Activated naive CD4-positive, alpha-beta T cell treated with anti-CD3 and anti-CD28 coated beads for 36 hours (primary cell): Measurements from ENCODE around the gene SLC25A51. TPM values are rescaled to one million over a fixed set of nuclear protein-coding genes. Genes with fewer than 3 reads are reported as not detected.
"Not testable (repeated sequence)": the region's sequence is repeated elsewhere in the genome, so short reads cannot be mapped to it uniquely, and the experiment has no call there.

ENCODE experiments used
- CTCF ChIA-PET: fragments of 350-600 bp; sonication (Branson Sonifier 250); formaldehyde crosslinking; loops from one replicate; lab custom pipeline; 2021; ENCODE audit warnings: antibody characterized with exemption; lab: Charles Lee
- DNase-seq: peaks from one replicate; pipeline ENCODE4 v3.0.0-alpha.2; 2020
- H3K27ac Mint-ChIP-seq: one replicate; pipeline ENCODE4 v1.8.0; 2021; ENCODE audit warnings: mild to moderate bottlenecking, mixed read lengths
- H3K27me3 Mint-ChIP-seq: one replicate; pipeline ENCODE4 v1.8.0; 2021; ENCODE audit warnings: low read depth, mixed read lengths
- H3K36me3 Mint-ChIP-seq: one replicate; pipeline ENCODE4 v1.8.0; 2021; ENCODE audit warnings: low read depth, mixed read lengths
- H3K4me1 Mint-ChIP-seq: one replicate; pipeline ENCODE4 v1.8.0; 2021; ENCODE audit warnings: low read depth, mixed read lengths
- H3K4me3 Mint-ChIP-seq: one replicate; pipeline ENCODE4 v1.8.0; 2021; ENCODE audit warnings: mild to moderate bottlenecking, moderate library complexity, mixed read lengths
- H3K9me3 Mint-ChIP-seq: one replicate; pipeline ENCODE4 v1.8.0; 2021; ENCODE audit warnings: mixed read lengths
- intact Hi-C: fragments of 100-400 bp; cut with micrococcal nuclease; formaldehyde crosslinking; loops from one replicate; pipeline ENCODE4 v1.15.1; 2023
- total RNA-seq, 2 experiments: library from RNA; stranded (reverse); gene quantifications; one replicate each; pipeline ENCODE4 v1.2.3, GENCODE V29; 2021

Gene SLC25A51
- total RNA-seq, 2 experiments from 2014 or later, result 20.0 to 20.3 TPM

- Mint-ChIP-seq H3K27me3 (no peaks in the 10 kb centered on the region), H3K27ac (no peak overlapping the region), H3K9me3 (no peaks in the 10 kb centered on the region), H3K36me3 (peaks cover under 1% of the 10 kb centered on the region), H3K4me3 (peak overlapping the region; percentile 4), H3K4me1 (peaks cover 16% of the 10 kb centered on the region)
- CTCF ChIA-PET, result no interaction called here
- DNase-seq, result no peak
- intact Hi-C loops, result no loop called here
Measured at GRCh38 chr9:37905776-37906175, 1.8 kb upstream of the SLC25A51 start.

DNA sequence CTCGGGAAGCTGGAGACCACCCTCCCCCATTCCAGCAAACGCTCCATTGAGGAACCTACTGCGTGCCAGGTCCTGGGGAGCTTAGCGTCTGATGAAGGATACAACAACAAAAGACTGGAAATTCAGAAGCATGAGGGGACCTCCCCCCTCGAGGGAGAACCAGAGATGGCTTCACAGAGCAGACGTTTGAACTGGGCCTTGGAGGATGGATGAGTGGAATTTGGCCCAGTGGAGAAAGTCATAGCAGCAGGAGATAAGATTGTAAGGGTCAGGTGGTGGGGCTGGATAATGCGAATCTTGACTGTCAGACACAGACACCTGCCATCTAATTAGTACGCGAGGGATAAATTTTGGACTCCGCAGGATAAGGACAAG lies 1.2 kb upstream of the SLC25A51 start:
- no peaks in the 10 kb centered on the region for H3K9me3 Mint-ChIP-seq
- peaks cover 3% of the 10 kb centered on the region for H3K36me3 Mint-ChIP-seq
- no peak overlapping the region for H3K27ac Mint-ChIP-seq
- CTCF ChIA-PET, result interaction anchor here (0.6 kb wide), 1 partner anchor 9 kb away, joined by 3 read pairs; no protein-coding TSS in a partner anchor
- peaks cover 16% of the 10 kb centered on the region for H3K4me1 Mint-ChIP-seq
- peak overlapping the region; percentile 85 for H3K4me3 Mint-ChIP-seq
- DNase-seq, result no peak
- intact Hi-C loops, result no loop called here
- no peaks in the 10 kb centered on the region for H3K27me3 Mint-ChIP-seq

DNA sequence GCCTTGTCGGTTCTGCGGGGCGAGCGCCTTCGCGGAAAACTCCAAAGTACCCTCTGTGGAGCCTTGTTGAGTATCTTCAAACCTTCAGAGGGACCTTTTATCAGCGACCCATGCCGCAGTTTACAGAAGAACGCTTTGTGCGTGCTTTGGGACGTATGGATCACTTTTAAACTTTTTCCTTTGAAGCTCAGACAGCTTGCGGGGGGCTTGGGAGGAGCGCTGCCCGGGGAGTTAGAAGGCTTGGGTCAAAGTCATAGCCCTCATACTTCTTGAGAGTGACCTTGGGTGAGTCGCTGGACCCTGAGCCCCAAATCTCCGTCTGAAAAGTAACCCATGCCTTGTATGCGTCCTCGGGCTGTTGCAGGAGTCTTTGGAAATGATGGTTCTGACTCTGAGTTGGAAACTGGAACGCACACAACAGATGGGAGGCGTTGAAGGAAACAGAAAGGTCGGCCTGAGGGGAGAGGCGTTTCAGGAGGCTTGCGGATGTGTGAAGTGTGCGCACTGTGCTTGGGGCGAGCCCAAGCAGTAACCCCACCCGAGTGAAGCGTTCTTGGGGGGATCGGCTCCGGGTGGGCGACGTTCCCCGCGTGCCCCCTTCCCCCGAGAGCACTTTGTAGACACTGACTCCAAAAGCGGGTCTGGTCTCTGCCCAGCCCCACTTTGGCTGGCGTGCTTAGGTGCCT lies 661 bp upstream of the SLC25A51 start:
- H3K36me3 Mint-ChIP-seq, result peaks cover 3% of the 10 kb centered on the region
- H3K27ac Mint-ChIP-seq, result peak overlapping the region; percentile 87
- DNase-seq, result peak; percentile 18
- no peaks in the 10 kb centered on the region for H3K27me3 Mint-ChIP-seq
- CTCF ChIA-PET, result interaction anchor here (0.6 kb wide), 2 partner anchors 9 to 512 kb away, joined by 3 read pairs; no protein-coding TSS in a partner anchor
- H3K9me3 Mint-ChIP-seq, result no peaks in the 10 kb centered on the region
- H3K4me1 Mint-ChIP-seq, result peaks cover 16% of the 10 kb centered on the region
- intact Hi-C loops, result loop anchor here (1.0 to 5.0 kb wide), 12 partner anchors 48 to 718 kb away; partner anchors contain the start of genes ALDH1B1, EXOSC3, POLR1E and TOMM5
- peak overlapping the region; percentile 85 for H3K4me3 Mint-ChIP-seq

GRCh38 chr9:37902796-37903646 lies 906 bp downstream of the SLC25A51 start:
- Mint-ChIP-seq H3K4me1 (peaks cover 16% of the 10 kb centered on the region), H3K27me3 (no peaks in the 10 kb centered on the region)

DNA sequence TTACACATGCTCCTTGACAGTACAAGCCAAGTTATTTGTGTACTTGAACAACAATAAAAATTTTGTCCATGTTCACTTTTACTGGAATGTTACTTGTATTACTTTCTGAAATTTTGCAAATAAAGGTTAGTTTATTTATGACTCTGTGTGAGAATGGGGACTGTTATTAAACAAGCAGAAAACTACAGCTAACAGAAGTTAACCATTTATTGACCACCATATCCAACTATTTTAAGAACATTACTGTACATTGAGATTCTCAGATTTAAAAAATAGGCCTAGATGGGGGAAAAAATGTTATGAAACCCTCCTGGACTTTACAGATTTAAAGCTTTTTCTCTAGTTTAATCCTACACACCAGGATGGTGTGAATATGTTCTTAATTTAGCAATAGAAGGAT lies 1.8 kb downstream of the SLC25A51 start:
- DNase-seq, result no peak
- Mint-ChIP-seq H3K27me3 (no peaks in the 10 kb centered on the region), H3K4me3 (no peak overlapping the region), H3K36me3 (peaks cover 8% of the 10 kb centered on the region), H3K4me1 (peaks cover 19% of the 10 kb centered on the region), H3K27ac (no peak overlapping the region), H3K9me3 (no peaks in the 10 kb centered on the region)
- intact Hi-C loops, result loop anchor here (5.0 kb wide), 5 partner anchors 50 to 490 kb away; partner anchors contain the start of genes ALDH1B1 and ZBTB5
- CTCF ChIA-PET, result interaction anchor here (1.1 to 1.2 kb wide), 2 partner anchors 12 to 13 kb away, joined by 3 to 6 read pairs; no protein-coding TSS in a partner anchor

More at GRCh38 chr9:37902796-37903646, 906 bp downstream of the SLC25A51 start:
- peak; percentile 27 for DNase-seq
- peaks cover 3% of the 10 kb centered on the region for H3K36me3 Mint-ChIP-seq
- CTCF ChIA-PET, result interaction anchor here (0.7 to 1.3 kb wide), 7 partner anchors 11 to 717 kb away, joined by 3 to 6 read pairs (median 3); partner anchors contain the start of gene TOMM5
- intact Hi-C loops, result loop anchor here (1.0 to 5.0 kb wide), 6 partner anchors 49 to 489 kb away; partner anchors contain the start of genes ALDH1B1, DCAF10 and ZBTB5
- no peaks in the 10 kb centered on the region for H3K9me3 Mint-ChIP-seq
- H3K4me3 Mint-ChIP-seq, result peak overlapping the region; percentile 85
- peak overlapping the region; percentile 77 for H3K27ac Mint-ChIP-seq

GRCh38 chr9:37899041-37899440 lies 4.9 kb downstream of the SLC25A51 start:
- H3K4me1 Mint-ChIP-seq, result peaks cover 12% of the 10 kb centered on the region
- peaks cover 26% of the 10 kb centered on the region for H3K36me3 Mint-ChIP-seq
- CTCF ChIA-PET, result interaction anchor here (0.7 to 1.1 kb wide), 2 partner anchors 15 to 178 kb away, joined by 5 to 6 read pairs; no protein-coding TSS in a partner anchor
- no peaks in the 10 kb centered on the region for H3K9me3 Mint-ChIP-seq
- no peak overlapping the region for H3K27ac Mint-ChIP-seq
- no peak for DNase-seq
- no peaks in the 10 kb centered on the region for H3K27me3 Mint-ChIP-seq
- intact Hi-C loops, result no loop called here
- no peak overlapping the region for H3K4me3 Mint-ChIP-seq

- no peak overlapping the region for H3K27ac Mint-ChIP-seq
Measured at GRCh38 chr9:37897665-37898064, 6.3 kb downstream of the SLC25A51 start.

DNA sequence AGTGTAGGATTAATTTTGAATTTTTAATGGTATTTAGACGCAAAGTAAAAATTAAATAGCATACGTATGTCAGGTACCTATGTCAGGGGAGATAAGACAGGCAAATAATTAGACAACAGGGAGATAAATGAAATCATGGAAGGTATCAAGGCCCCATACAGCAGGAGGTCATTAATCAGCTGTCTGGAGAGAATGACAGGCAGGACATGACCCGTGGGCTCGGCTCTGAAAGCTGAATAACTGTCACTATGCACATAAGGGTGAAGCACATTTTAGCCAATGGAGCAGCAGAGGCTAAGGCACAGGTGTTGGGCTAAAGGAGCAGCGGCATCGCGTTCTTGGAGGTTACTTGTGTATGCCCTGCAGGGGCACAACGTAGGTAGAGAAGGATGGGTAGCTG lies 11.9 kb downstream of the SLC25A51 start:
- CTCF ChIA-PET, result no interaction called here
- Mint-ChIP-seq H3K9me3 (peaks cover 2% of the 10 kb centered on the region), H3K27ac (no peak overlapping the region), H3K27me3 (no peaks in the 10 kb centered on the region), H3K36me3 (peaks cover 52% of the 10 kb centered on the region), H3K4me3 (no peak overlapping the region), H3K4me1 (no peaks in the 10 kb centered on the region)
- no peak for DNase-seq
- intact Hi-C loops, result no loop called here

More at GRCh38 chr9:37897665-37898064, 6.3 kb downstream of the SLC25A51 start:
- no peaks in the 10 kb centered on the region for H3K9me3 Mint-ChIP-seq
- no peak overlapping the region for H3K4me3 Mint-ChIP-seq
- no peaks in the 10 kb centered on the region for H3K27me3 Mint-ChIP-seq
- H3K4me1 Mint-ChIP-seq, result peaks cover 8% of the 10 kb centered on the region
- H3K36me3 Mint-ChIP-seq, result peaks cover 35% of the 10 kb centered on the region
- no peak for DNase-seq
- intact Hi-C loops, result no loop called here
- CTCF ChIA-PET, result interaction anchor here (0.6 kb wide), 1 partner anchor 306 kb away, joined by 3 read pairs; no protein-coding TSS in a partner anchor

DNA sequence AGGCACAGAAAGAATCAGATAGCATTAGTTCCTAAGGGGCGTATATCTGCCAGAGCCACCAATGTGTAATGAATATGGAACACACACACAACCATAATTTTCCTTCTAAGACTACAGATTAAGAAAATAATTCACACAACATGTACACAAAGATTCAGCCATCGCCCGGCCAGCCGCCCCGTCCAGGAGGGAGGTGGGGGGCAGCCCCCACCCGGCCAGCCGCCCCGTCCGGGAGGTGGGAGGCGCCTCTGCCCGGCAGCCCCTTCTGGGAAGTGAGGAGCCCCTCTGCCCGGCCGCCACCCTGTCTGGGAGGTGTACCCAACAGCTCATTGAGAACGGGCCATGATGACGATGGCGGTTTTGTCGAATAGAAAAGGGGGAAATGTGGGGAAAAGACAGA lies 12.9 kb downstream of the SLC25A51 start:
- H3K9me3 Mint-ChIP-seq, H3K4me3 Mint-ChIP-seq, H3K27me3 Mint-ChIP-seq, H3K27ac Mint-ChIP-seq, intact Hi-C loops, DNase-seq, CTCF ChIA-PET, H3K4me1 Mint-ChIP-seq: not testable (repeated sequence)
- peaks cover 48% of the 10 kb centered on the region for H3K36me3 Mint-ChIP-seq

DNA sequence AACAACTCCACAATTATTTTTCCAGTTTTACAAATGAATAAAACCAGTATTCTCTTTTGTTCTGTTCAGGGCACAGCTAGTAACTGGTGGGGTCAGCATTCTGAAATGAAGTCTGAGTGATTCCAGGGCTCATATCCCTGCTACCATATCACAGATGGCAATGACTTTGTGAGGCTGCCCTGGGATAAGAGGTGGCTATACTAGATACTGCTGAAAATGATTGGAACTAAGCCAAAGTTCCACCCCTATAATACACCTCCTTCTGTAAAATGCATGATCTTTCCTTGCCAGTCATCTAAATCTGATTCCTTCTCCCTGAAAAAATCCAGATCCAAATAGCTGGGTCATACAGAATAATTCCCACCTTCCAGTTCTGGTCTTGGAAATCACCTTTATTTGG lies 14.4 kb downstream of the SLC25A51 start:
- DNase-seq, result no peak
- H3K27me3 Mint-ChIP-seq, result no peaks in the 10 kb centered on the region
- intact Hi-C loops, result no loop called here
- H3K27ac Mint-ChIP-seq, result no peak overlapping the region
- H3K9me3 Mint-ChIP-seq, result peaks cover 2% of the 10 kb centered on the region
- no peak overlapping the region for H3K4me3 Mint-ChIP-seq
- H3K4me1 Mint-ChIP-seq, result peaks cover 2% of the 10 kb centered on the region
- CTCF ChIA-PET, result no interaction called here
- H3K36me3 Mint-ChIP-seq, result peaks cover 45% of the 10 kb centered on the region

DNA sequence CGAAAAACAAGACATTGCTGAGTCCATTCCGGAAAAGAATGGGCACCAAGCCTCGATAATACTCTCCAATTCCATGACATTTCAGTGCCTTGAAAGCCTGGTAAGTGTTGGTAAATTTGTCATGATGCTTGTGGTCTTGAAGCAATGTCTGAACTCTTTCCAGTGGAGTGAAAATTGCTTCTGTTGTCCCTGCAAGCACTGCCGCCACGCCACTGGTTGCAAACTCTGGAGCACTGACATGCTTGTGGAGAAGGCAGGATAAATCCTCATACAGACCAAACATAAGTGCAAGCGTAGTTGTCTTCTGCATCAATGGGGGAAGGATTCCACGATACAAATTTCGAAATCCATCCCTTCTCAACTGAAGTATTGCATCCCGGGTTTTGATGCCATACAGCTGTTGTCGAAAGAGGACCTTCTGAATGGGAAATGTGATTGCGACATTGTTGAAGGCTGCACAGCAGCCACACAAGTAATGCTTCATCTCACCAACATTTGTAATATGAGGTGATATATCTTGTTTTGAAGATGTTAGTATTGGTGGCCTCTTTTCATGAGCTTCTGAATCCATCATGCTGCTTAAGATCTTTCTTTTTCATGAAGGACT lies 15.8 kb downstream of the SLC25A51 start:
- H3K27ac Mint-ChIP-seq, DNase-seq, H3K9me3 Mint-ChIP-seq, H3K27me3 Mint-ChIP-seq, H3K4me1 Mint-ChIP-seq, CTCF ChIA-PET, intact Hi-C loops, H3K4me3 Mint-ChIP-seq: not testable (repeated sequence)
- peaks cover 33% of the 10 kb centered on the region for H3K36me3 Mint-ChIP-seq
